ENCODE measurements around the gene KHDC4.

The KHDC4 gene

GRCh38 chr1:155913969-155914757 is 20.1 kb downstream of the KHDC4 start:
- Histone ChIP-seq H3K27me3 (ENCODE audit: insufficient read depth, low read length, poor library complexity, severe bottlenecking) (no peaks in the 10 kb centered on the region), H3K79me2 (ENCODE audit: insufficient read depth, low read length) (peaks cover 21% of the 10 kb centered on the region), H4K20me1 (ENCODE audit: insufficient read depth, low read length, poor library complexity, severe bottlenecking) (no peaks in the 10 kb centered on the region), H3K9me3 (ENCODE audit: insufficient read depth, low read depth, low read length) (no peaks in the 10 kb centered on the region), H3K4me1 (ENCODE audit: insufficient read depth, low read length, poor library complexity, severe bottlenecking) (peaks cover 9% of the 10 kb centered on the region), H3F3A (ENCODE audit: low read depth) (peaks cover 21% of the 10 kb centered on the region; the same call in 1 of the 2 replicates), H3K9ac (ENCODE audit: low read depth, low read length, poor library complexity, severe bottlenecking) (no peak overlapping the region), H2AFZ (ENCODE audit: low read length) (no peak overlapping the region), H3K36me3 (ENCODE audit: insufficient read depth, low read length) (peaks cover 60% of the 10 kb centered on the region), H3K4me3 (ENCODE audit: low read length, poor library complexity, severe bottlenecking) (no peak overlapping the region), H3K4me2 (ENCODE audit: low read depth, low read length, poor library complexity, severe bottlenecking) (no peak overlapping the region), H3K9me2 (replicated peaks; ENCODE audit: low read depth, low read length) (no peaks in the 10 kb centered on the region)
- TF ChIP-seq EZH2phosphoT487 (IDR thresholded peaks at IDR 0.05; ENCODE audit: borderline replicate concordance) (no peak), CTCF (conservative IDR thresholded peaks at IDR 0.05; ENCODE audit: low read length) (no peak)

- peaks cover 44% of the 10 kb centered on the region for H3K36me3 ChIP-seq (ENCODE audit: insufficient read depth, low read length)
- H3F3A ChIP-seq (ENCODE audit: low read depth): peaks cover 21% of the 10 kb centered on the region; the same call in 1 of the 2 replicates
- TF ChIP-seq CTCF (conservative IDR thresholded peaks at IDR 0.05; ENCODE audit: low read length): no peak
- no peak for TF ChIP-seq EZH2phosphoT487 (IDR thresholded peaks at IDR 0.05; ENCODE audit: borderline replicate concordance)
- H3K4me1 ChIP-seq (ENCODE audit: insufficient read depth, low read length, poor library complexity, severe bottlenecking): peaks cover 9% of the 10 kb centered on the region
- H3K9ac ChIP-seq (ENCODE audit: low read depth, low read length, poor library complexity, severe bottlenecking): no peak overlapping the region
- no peak overlapping the region for H3K4me3 ChIP-seq (ENCODE audit: low read length, poor library complexity, severe bottlenecking)
- H4K20me1 ChIP-seq (ENCODE audit: insufficient read depth, low read length, poor library complexity, severe bottlenecking): no peaks in the 10 kb centered on the region
- H3K4me2 ChIP-seq (ENCODE audit: low read depth, low read length, poor library complexity, severe bottlenecking): no peak overlapping the region
- H3K79me2 ChIP-seq (ENCODE audit: insufficient read depth, low read length): peaks cover 30% of the 10 kb centered on the region
- H3K9me3 ChIP-seq (ENCODE audit: insufficient read depth, low read depth, low read length): no peaks in the 10 kb centered on the region
- H2AFZ ChIP-seq (ENCODE audit: low read length): no peak overlapping the region
- H3K9me2 ChIP-seq (replicated peaks; ENCODE audit: low read depth, low read length): no peaks in the 10 kb centered on the region
- H3K27me3 ChIP-seq (ENCODE audit: insufficient read depth, low read length, poor library complexity, severe bottlenecking): no peaks in the 10 kb centered on the region
Observed at GRCh38 chr1:155912056-155912536, 22.1 kb downstream of the KHDC4 start.

GRCh38 chr1:155911156-155912055 is 22.8 kb downstream of the KHDC4 start, which contains the start of gene RIT1:
TSS of gene RIT1 (minus strand) at chr1:155911349. CDS start at chr1:155910761, 588 bp downstream.
- Histone ChIP-seq H4K20me1 (ENCODE audit: insufficient read depth, low read length, poor library complexity, severe bottlenecking) (no peaks in the 10 kb centered on the region), H3K4me2 (ENCODE audit: low read depth, low read length, poor library complexity, severe bottlenecking) (peak within 1 kb of the TSS; percentile 88), H3K9me3 (ENCODE audit: insufficient read depth, low read depth, low read length) (no peaks in the 10 kb centered on the region), H3K4me1 (ENCODE audit: insufficient read depth, low read length, poor library complexity, severe bottlenecking) (peaks cover 9% of the 10 kb centered on the region), H3K79me2 (ENCODE audit: insufficient read depth, low read length) (peaks cover 33% of the 10 kb centered on the region), H3K9ac (ENCODE audit: low read depth, low read length, poor library complexity, severe bottlenecking) (peak within 1 kb of the TSS; percentile 78), H3F3A (ENCODE audit: low read depth) (peaks cover 21% of the 10 kb centered on the region; the same call in 1 of the 2 replicates), H3K9me2 (replicated peaks; ENCODE audit: low read depth, low read length) (no peaks in the 10 kb centered on the region), H2AFZ (ENCODE audit: low read length) (peak within 1 kb of the TSS; percentile 54), H3K27me3 (ENCODE audit: insufficient read depth, low read length, poor library complexity, severe bottlenecking) (no peaks in the 10 kb centered on the region), H3K36me3 (ENCODE audit: insufficient read depth, low read length) (peaks cover 37% of the 10 kb centered on the region), H3K4me3 (ENCODE audit: low read length, poor library complexity, severe bottlenecking) (peak within 1 kb of the TSS; percentile 85)
- TF ChIP-seq EZH2phosphoT487 (IDR thresholded peaks at IDR 0.05; ENCODE audit: borderline replicate concordance) (no peak), CTCF (conservative IDR thresholded peaks at IDR 0.05; ENCODE audit: low read length) (no peak)
